Activated CD4-positive, CD25-positive, alpha-beta regulatory T cell (primary cell): Measurements from ENCODE around the gene SKA2.
"Not testable (repeated sequence)": the region's sequence is repeated elsewhere in the genome, so short reads cannot be mapped to it uniquely, and the experiment has no call there.

ENCODE experiments used
- DNase-seq, 4 experiments: peaks; one replicate each; lab custom pipeline; 2025; lab: John Stamatoyannopoulos, UW

SKA2 gene, protein sequence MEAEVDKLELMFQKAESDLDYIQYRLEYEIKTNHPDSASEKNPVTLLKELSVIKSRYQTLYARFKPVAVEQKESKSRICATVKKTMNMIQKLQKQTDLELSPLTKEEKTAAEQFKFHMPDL

DNA sequence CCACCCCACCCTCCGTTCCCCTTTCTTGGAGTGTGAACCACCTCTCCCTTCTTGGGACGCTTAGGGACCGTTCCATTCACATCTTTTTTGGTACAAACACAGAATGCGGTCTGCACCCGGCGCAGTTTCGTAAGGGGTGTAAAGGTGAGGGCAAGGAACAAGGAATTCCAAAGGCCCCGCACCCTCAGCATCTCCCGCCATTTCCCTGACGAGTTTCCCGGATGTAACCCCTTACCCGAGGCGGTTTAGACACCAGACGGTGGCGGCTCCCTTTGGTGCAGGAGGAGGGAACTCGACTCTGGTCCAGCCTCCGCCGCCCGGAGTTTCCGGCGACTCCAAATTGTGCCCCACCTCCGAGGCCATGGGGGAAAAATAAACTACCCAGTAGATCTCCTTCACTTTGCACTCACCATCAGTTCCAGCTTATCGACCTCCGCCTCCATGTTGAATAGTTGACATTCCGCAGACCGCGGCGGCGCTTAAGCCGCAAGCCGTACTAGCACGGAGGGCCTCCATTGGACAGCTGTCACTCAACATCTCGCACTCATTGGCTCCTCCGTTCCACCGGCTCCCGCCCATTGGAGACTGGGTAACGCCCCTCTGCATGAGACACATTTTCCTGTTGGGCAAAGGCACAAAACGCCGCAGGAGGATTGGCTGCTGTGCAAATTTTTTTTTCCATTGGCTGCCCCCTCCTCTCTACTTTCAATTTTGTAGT is at the start of gene SKA2:
TSS of gene SKA2 (minus strand) at position 466 of the 718 bp plus-strand sequence. CDS start at position 443, 23 bp downstream.
- peak; percentile 83 to 91 (median 87) for DNase-seq

GRCh38 chr17:59202320-59202719 is 47.3 kb upstream of the SKA2 start:
- no peak for DNase-seq

DNA sequence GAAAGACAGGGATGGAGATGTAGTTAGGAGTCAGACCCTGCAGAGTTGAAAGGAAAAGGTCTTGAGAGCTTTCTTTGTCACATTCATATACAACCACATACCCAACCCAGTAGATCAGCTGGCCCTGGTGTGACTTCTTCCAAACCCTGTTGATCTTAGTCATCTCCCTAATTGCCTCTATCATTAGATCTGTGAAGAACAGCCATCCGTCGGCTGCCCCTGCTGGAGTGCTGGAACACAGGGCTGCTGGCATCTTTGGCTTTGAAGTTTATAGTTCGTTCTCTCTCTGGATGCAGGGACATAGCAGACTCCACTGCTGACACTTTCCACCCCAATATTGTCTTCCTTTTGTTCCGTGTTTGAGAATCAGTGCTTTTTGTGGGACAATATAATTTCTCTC is 44.4 kb upstream of the SKA2 start:
- DNase-seq, result no peak

GRCh38 chr17:59193336-59193862 is 38.4 kb upstream of the SKA2 start:
- DNase-seq, result no peak

- DNase-seq, result no peak
These were observed 35.8 kb upstream of the SKA2 start for GRCh38 chr17:59190806-59191205.

DNA sequence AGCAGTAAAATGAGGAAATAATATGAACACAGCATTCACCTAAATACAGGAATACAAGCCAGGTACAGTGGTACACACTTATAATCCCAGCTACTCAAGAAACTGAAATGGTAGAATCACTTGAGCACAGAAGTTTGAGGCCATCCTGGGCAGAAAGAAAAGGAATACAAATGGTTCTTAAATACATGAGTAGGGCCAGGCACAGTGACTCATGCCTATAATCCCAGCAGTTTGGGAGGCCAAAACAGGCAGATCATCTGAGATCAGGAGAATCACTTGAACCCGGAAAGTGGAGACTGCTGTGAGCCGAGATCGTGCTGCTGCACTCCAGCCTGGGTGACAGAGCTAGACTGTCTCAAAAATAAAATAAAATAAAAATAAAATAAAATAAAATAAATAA is 31.9 kb upstream of the SKA2 start:
- DNase-seq, result no peak

- DNase-seq, result no peak
These were observed 31.0 kb upstream of the SKA2 start for GRCh38 chr17:59185997-59186396.

GRCh38 chr17:59181481-59181880 is 26.5 kb upstream of the SKA2 start:
- DNase-seq, result no peak

GRCh38 chr17:59180626-59181025 is 25.6 kb upstream of the SKA2 start:
- DNase-seq, result no peak

DNA sequence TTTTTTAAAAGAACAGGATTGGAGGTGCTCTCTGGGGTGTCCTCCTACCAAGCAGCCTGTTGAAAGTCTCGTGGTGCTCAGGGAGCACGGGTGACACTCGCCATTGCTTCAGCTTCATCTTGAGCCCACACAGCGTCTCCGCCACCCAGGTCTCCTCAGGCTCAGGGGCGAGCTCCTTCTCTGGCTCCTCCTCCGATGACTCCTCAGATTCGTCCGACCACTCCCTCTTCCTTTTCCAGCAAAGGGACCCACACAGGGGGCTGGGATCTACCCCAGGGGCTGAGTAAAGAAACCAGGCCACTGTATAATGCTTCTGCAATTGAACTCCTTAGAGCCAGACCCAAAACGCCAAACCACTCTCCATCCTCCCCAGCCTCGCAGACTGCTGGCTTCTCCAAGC is 24.6 kb upstream of the SKA2 start:
- DNase-seq, result not testable (repeated sequence)

- DNase-seq, result no peak
These were observed 23.4 kb upstream of the SKA2 start for GRCh38 chr17:59178266-59178985.

DNA sequence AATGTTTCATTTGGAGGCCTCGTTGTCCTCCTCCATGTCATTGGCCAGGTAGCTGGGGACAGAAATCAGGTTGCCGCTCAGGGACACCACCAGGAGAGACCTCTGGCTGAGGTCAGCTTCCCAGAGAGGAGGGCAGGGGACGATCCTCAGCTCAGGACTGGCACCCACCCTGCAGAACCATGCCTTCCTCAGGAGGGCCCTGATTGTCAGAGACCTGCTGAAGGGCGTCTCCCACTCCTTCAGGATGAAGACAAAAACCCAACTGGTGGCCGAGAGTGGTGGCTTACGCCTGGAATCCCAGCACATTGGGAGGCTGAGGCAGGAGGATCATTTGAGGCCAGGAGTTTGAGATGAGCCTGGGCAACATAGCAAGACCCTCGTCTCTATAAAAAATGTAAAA is 20.1 kb upstream of the SKA2 start:
- no peak for DNase-seq

- no peak for DNase-seq
These were observed 19.7 kb upstream of the SKA2 start for GRCh38 chr17:59174671-59175070.

DNA sequence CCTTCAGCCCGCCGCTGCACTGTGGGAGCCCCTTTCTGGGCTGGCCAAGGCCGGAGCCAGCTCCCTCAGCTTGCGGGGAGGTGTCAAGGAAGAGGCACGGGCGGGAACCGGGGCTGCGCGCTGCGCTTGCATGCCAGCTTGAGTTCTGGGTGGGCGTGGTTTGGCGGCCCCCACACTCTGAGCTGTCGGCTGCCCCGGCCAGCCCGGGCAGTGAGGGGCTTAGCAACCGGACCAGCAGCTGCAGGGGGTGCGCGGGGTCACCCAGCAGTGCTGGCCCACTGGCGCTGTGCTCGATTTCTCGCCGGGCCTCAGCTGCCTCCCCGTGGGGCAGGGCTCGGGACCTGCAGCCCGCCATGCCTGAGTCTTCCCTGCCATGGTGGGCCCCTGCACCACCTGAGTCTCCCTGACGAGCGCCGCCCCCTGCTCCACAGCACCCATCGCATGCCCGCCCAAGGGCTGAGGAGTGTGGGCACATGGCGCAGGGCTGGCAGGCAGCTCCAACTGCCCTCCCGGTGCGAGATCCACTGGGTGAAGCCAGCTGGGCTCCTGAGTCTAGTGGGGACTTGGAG is 17.5 kb upstream of the SKA2 start:
- DNase-seq, result no peak

- DNase-seq, result no peak
These were observed 12.6 kb upstream of the SKA2 start for GRCh38 chr17:59167571-59168001.

GRCh38 chr17:59165933-59166342 is 11.0 kb upstream of the SKA2 start:
- peak in 2 of 4 experiments; percentile 7 to 24 for DNase-seq

- DNase-seq, result no peak
These were observed 6.5 kb upstream of the SKA2 start for GRCh38 chr17:59161477-59161876.

- no peak for DNase-seq
These were observed 5.4 kb upstream of the SKA2 start for GRCh38 chr17:59160157-59161025.

- peak; percentile 72 to 91 (median 86) for DNase-seq
These were observed 622 bp upstream of the SKA2 start, which contains the start of gene PRR11 for GRCh38 chr17:59155439-59156177. Gene PRR11 (plus strand): TSS chr17:59155746. CDS start chr17:59169753, 14,007 bp downstream.

DNA sequence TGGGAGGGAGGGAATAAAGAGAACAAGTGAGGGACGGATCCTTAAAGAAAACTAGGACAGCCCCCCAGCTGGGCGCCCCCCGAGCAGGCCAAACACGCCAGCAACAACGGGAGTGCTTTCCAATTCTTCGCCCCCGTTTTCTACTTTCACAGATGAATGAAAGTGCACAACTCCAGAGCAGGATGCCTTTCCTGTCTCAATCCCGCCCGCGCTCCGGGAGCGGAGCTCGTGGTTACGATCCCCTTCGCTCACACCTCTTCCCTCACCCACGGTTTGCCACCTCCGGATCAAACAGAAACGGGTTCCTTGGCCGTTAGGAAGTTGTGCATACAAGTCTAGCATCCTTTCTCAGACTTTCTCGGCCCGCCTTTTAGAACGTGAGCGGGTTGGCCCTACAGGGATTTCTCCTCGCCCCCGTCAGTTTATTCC is 680 bp downstream of the SKA2 start:
- no peak for DNase-seq

DNA sequence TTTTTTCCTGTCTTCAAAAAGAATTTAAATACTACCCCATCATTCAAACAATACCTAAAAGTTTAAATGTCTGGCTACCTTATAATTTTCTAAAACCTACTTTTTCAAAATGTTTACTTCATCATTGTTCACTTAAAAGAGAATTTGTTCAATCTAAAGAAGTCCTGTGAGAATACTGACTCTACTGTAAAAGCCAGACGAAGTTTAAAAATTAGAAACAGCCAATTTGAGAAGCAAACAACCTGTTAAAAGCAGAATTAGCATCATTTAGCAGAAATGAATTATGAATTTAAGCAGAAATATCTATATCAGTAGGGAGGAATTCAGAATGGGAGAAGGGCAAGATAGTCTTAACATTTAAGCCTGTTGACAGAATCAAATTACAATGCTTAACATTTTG is 2.1 kb downstream of the SKA2 start:
- no peak for DNase-seq
